ENCODE results near the gene PCDHA11. TPM values are rescaled to one million over a fixed set of nuclear protein-coding genes. Genes with fewer than 3 reads are reported as not detected.

PCDHA11 gene
- total RNA-seq, 8 experiments from 2014 or later: 0.31 to 6.3 (median 5.2) TPM; not detected in 1

GRCh38 chr5:140916325-140916724 is 47.6 kb downstream of the PCDHA11 start:
- no peak overlapping the region for H3K27ac ChIP-seq
- in situ Hi-C loops (cut with MboI; ENCODE audit: low pct_unique_long_range_greater_than_20kb in 2 of 9, low sequenced_read_pairs in 9 of 9, unreplicated experiment in 9 of 9): no loop called here
- H3K4me1 ChIP-seq (replicated peaks in 1 of 2): no peaks in the 10 kb centered on the region
- H3K4me3 ChIP-seq: no peak overlapping the region
- ATAC-seq (replicated peaks in 6 of 8): no peak
- 83 to 100% (median 100%) methylated on average over 1 of the region's 1 CpG; no CpG with 5 or more reads in 7 of the 10 experiments for WGBS, 10 experiments

Other genes starting within 250 kb of the PCDHA11 start
- gene CD14, start 235.8 kb upstream of the PCDHA11 start, total RNA-seq: 10 to 100 TPM in 2 of 8 experiments, 1 to 10 TPM in 2, under 1 TPM in 4; 0.11 to 13.4 (median 1.4) TPM
- gene TMCO6, start 229.5 kb upstream of the PCDHA11 start, total RNA-seq: 10 to 100 TPM in 6 of 8 experiments, 1 to 10 TPM in 2; 7.9 to 25.6 (median 11.9) TPM
- 100 to 1,000 TPM in 5 of 8 experiments, 10 to 100 TPM in 3; 93.1 to 149 (median 106) TPM for gene NDUFA2, start 221.3 kb upstream of the PCDHA11 start, total RNA-seq
- gene IK, start 221.1 kb upstream of the PCDHA11 start, total RNA-seq: 100 to 1,000 TPM in 7 of 8 experiments, 10 to 100 TPM in 1; 92.2 to 153 (median 116) TPM
- gene WDR55, start 204.1 kb upstream of the PCDHA11 start, total RNA-seq: 10 to 100 TPM in 7 of 8 experiments, 1 to 10 TPM in 1; 9.9 to 29.8 (median 15.1) TPM
- gene DND1, start 195.4 kb upstream of the PCDHA11 start, total RNA-seq: 1 to 10 TPM in 1 of 8 experiments, under 1 TPM in 3, not detected in 4; 0.43 to 1.0 (median 0.46) TPM
- gene HARS1, start 177.6 kb upstream of the PCDHA11 start, total RNA-seq: 100 to 1,000 TPM in 2 of 8 experiments, 10 to 100 TPM in 6; 53.1 to 102 (median 77.0) TPM
- gene HARS2, start 177.5 kb upstream of the PCDHA11 start, total RNA-seq: 10 to 100 TPM; 21.4 to 45.7 (median 32.6) TPM
- 10 to 100 TPM; 55.0 to 93.8 (median 73.5) TPM for gene ZMAT2, start 168.5 kb upstream of the PCDHA11 start, total RNA-seq
- 1 to 10 TPM in 1 of 8 experiments, under 1 TPM in 7; 0.22 to 1.7 (median 0.68) TPM for gene PCDHA1, start 82.8 kb upstream of the PCDHA11 start, total RNA-seq
- gene PCDHA2, start 74.1 kb upstream of the PCDHA11 start, total RNA-seq: 1 to 10 TPM in 5 of 8 experiments, under 1 TPM in 2, not detected in 1; 0.13 to 6.8 (median 1.5) TPM
- gene PCDHA3, start 67.9 kb upstream of the PCDHA11 start, total RNA-seq: 1 to 10 TPM in 5 of 8 experiments, under 1 TPM in 2, not detected in 1; 0.63 to 5.8 (median 1.6) TPM
- 10 to 100 TPM in 5 of 8 experiments, 1 to 10 TPM in 1, under 1 TPM in 2; 0.05 to 50.8 (median 14.1) TPM for gene PCDHA4, start 61.9 kb upstream of the PCDHA11 start, total RNA-seq
- 1 to 10 TPM in 5 of 8 experiments, under 1 TPM in 2, not detected in 1; 0.24 to 3.1 (median 2.2) TPM for gene PCDHA5, start 47.3 kb upstream of the PCDHA11 start, total RNA-seq
- 10 to 100 TPM in 1 of 8 experiments, 1 to 10 TPM in 4, under 1 TPM in 3; 0.15 to 24.3 (median 2.0) TPM for gene PCDHA6, start 41.0 kb upstream of the PCDHA11 start, total RNA-seq
- 1 to 10 TPM in 5 of 8 experiments, under 1 TPM in 3; 0.05 to 5.3 (median 1.7) TPM for gene PCDHA7, start 34.7 kb upstream of the PCDHA11 start, total RNA-seq
- 1 to 10 TPM in 5 of 8 experiments, under 1 TPM in 1, not detected in 2; 0.31 to 3.2 (median 2.2) TPM for gene PCDHA8, start 27.8 kb upstream of the PCDHA11 start, total RNA-seq
- 1 to 10 TPM in 4 of 8 experiments, under 1 TPM in 4; 0.05 to 6.2 (median 0.93) TPM for gene PCDHA9, start 20.6 kb upstream of the PCDHA11 start, total RNA-seq
- 1 to 10 TPM in 6 of 8 experiments, under 1 TPM in 2; 0.10 to 8.1 (median 2.0) TPM for gene PCDHA10, start 13.1 kb upstream of the PCDHA11 start, total RNA-seq
- gene PCDHA12, start 6.4 kb downstream of the PCDHA11 start, total RNA-seq: 10 to 100 TPM in 2 of 8 experiments, 1 to 10 TPM in 3, under 1 TPM in 2, not detected in 1; 0.13 to 22.5 (median 7.4) TPM
- 10 to 100 TPM in 2 of 8 experiments, 1 to 10 TPM in 3, under 1 TPM in 2, not detected in 1; 0.21 to 13.2 (median 2.3) TPM for gene PCDHA13, start 13.2 kb downstream of the PCDHA11 start, total RNA-seq
- gene PCDHAC1, start 57.3 kb downstream of the PCDHA11 start, total RNA-seq: 10 to 100 TPM in 5 of 8 experiments, 1 to 10 TPM in 1, under 1 TPM in 2; 0.05 to 25.2 (median 14.1) TPM
- gene PCDHAC2, start 97.5 kb downstream of the PCDHA11 start, total RNA-seq: 10 to 100 TPM in 1 of 8 experiments, 1 to 10 TPM in 5, under 1 TPM in 2; 0.10 to 24.4 (median 4.8) TPM
- gene PCDHB1, start 182.4 kb downstream of the PCDHA11 start, total RNA-seq: under 1 TPM in 7 of 8 experiments, not detected in 1; 0.04 to 0.43 (median 0.11) TPM
- 10 to 100 TPM in 5 of 8 experiments, 1 to 10 TPM in 2, under 1 TPM in 1; 0.36 to 45.7 (median 10.3) TPM for gene PCDHB2, start 225.7 kb downstream of the PCDHA11 start, total RNA-seq
- gene PCDHB3, start 231.5 kb downstream of the PCDHA11 start, total RNA-seq: 1 to 10 TPM in 7 of 8 experiments, not detected in 1; 1.6 to 7.6 (median 2.8) TPM

Data from motor neuron (in vitro differentiated cells).